Fibroblast of lung (primary cell): ENCODE data around the gene PABPN1L.

Source experiments
- CTCF ChIP-seq, 2 donors: IDR thresholded peaks in 1 of 2; conservative IDR thresholded peaks in 1 of 2; 1 replicate in 1 of 2; 2 replicates in 1 of 2; pipeline ENCODE4 v1.5.1; 2011 to 2012; ENCODE audit warnings: low read length in 2 of 2, control low read depth in 1 of 2, inconsistent platforms in 1 of 2, low read depth in 1 of 2, mild to moderate bottlenecking in 1 of 2
- EZH2 ChIP-seq: IDR thresholded peaks from 2 replicates; pipeline ENCODE4 v1.5.1; 2012; ENCODE audit warnings: low read length, control low read depth, mild to moderate bottlenecking; ENCODE audit errors: missing control alignments

- TF ChIP-seq CTCF (conservative IDR thresholded peaks at IDR 0.05 in 1 of 2, IDR thresholded peaks at IDR 0.05 in 1 of 2; ENCODE audit: low read depth in 1 of 2, low read length in 2 of 2): no peak
- no peak for TF ChIP-seq EZH2
Measured at GRCh38 chr16:88839745-88840599, 26.5 kb downstream of the PABPN1L start.
